Choroid plexus epithelial cell (primary cell): ENCODE measurements around the gene EXD3.

Experiments
- DNase-seq: peaks from one replicate; pipeline ENCODE4 v3.0.0-alpha.2; 2010; ENCODE audit warnings: low read depth
- H3K4me3 ChIP-seq: 2 replicates; pipeline ENCODE4 v1.5.1; 2011; ENCODE audit warnings: low read depth, mild to moderate bottlenecking, control low read depth, low read length, moderate library complexity
- TF ChIP-seq, protein P1 (sequence below): conservative IDR thresholded peaks from 2 replicates; pipeline ENCODE4 v1.5.1; 2011; ENCODE audit warnings: low read depth, mild to moderate bottlenecking, control low read depth, inconsistent platforms, low read length, moderate library complexity

Gene EXD3

GRCh38 chr9:137302449-137303150 lies 120.4 kb downstream of the EXD3 start:
- TF ChIP-seq, protein P1, sequence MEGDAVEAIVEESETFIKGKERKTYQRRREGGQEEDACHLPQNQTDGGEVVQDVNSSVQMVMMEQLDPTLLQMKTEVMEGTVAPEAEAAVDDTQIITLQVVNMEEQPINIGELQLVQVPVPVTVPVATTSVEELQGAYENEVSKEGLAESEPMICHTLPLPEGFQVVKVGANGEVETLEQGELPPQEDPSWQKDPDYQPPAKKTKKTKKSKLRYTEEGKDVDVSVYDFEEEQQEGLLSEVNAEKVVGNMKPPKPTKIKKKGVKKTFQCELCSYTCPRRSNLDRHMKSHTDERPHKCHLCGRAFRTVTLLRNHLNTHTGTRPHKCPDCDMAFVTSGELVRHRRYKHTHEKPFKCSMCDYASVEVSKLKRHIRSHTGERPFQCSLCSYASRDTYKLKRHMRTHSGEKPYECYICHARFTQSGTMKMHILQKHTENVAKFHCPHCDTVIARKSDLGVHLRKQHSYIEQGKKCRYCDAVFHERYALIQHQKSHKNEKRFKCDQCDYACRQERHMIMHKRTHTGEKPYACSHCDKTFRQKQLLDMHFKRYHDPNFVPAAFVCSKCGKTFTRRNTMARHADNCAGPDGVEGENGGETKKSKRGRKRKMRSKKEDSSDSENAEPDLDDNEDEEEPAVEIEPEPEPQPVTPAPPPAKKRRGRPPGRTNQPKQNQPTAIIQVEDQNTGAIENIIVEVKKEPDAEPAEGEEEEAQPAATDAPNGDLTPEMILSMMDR = peak; percentile 52
- H3K4me3 ChIP-seq = peak overlapping the region; percentile 39
- peak; percentile 57 for DNase-seq

DNA sequence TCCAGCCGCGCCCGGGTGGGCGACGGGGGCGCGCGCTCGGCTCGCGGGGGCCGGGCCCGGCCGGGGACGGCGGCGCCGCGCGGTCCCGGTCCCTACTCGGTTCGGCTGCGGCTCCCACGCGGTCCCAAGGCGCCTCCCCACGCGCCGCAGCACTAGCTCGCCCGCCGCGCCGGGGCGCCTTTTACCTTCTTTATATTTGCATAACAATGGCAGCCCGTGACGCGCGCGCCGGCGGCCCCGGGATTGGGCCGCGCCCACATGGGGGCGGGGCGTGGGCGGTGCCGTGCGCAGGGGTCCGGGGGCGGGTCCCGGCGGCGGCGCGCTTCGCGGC lies 120.9 kb downstream of the EXD3 start, which contains the start of gene NRARP:
NRARP (minus strand) TSS at position 154 of the 331 bp plus-strand sequence. CDS start 343 bp downstream, outside the sequence.
- TF ChIP-seq, protein P1 = no peak
- peak; percentile 64 for DNase-seq
- H3K4me3 ChIP-seq = peak within 1 kb of the TSS; percentile 47

DNA sequence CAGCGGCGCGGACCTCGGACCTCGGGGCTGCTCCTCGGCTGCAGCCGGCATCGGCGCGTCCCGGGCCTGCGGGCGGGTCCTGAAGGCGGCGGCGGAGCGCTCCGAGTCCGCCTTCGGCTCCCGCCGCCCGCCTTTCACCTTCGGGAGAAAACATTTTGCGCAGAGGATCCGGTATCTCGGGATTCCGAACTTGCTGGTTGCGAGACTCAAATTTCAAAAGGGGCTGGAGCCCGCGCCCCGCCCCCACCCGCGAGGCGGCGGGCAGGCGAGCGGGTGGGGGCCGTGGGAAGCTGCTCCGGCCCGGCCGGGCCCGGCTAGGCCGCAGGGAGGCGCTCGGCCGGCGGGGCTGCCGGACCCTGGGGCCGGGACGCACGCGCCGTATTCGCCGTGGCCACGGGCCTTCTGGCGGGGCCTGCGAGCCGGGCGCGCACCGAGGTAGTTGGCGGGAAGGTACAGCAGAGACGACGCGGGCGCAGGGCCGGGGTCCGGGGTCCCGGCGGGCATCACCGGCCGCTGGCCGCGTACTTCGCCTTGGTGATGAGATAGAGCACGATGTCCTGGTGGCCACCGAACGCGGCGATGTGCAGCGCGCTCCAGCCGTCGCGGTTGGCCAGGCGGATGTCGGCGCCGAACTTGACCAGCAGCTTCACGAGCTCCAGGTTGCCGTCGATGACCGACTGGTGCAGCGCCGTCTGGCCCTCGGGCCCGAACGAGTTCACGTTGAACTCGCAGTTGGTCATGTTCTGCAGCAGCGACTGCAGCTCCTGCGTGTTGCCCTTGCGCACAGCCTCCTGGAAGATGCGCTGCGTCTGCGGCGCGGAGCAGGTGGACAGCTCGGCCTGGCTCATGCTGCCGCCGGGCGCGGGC lies 121.6 kb downstream of the EXD3 start:
- TF ChIP-seq, protein P1 = no peak
- DNase-seq = peak; percentile 66
- H3K4me3 ChIP-seq = peak overlapping the region; percentile 47

GRCh38 chr9:137300567-137301080 lies 122.3 kb downstream of the EXD3 start:
- H3K4me3 ChIP-seq = peak overlapping the region; percentile 47
- TF ChIP-seq, protein P1 = no peak
- DNase-seq = no peak

GRCh38 chr9:137299938-137300337 lies 123.0 kb downstream of the EXD3 start:
- TF ChIP-seq, protein P1 = no peak
- no peak overlapping the region for H3K4me3 ChIP-seq
- DNase-seq = no peak

DNA sequence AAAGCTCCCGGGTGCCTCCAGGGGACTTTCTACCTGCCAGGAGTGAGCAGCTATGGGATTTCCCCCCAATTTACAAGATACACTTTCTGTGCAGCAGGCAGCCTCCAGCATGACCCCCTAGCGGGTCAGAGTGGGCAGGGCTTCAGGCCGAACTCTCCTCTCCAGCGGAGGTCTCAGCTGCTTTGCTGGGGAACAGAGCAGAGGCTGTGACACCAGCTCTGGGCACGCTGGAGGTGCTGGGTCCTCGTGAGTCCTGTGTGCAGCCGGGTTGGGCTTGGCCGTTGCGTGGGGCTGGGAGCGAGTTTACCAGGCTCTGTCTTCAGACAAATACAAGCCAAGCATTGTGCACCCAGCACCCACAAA lies 123.8 kb downstream of the EXD3 start:
- TF ChIP-seq, protein P1 = no peak
- no peak for DNase-seq
- no peak overlapping the region for H3K4me3 ChIP-seq
